HCT116 (cell line): ENCODE data around the gene LRR1.

Experiments
- CEBPB ChIP-seq: IDR thresholded peaks from 2 replicates; pipeline ENCODE4 v1.6.1; 2012; ENCODE audit warnings: low read depth
- CTCF ChIP-seq, 3 experiments: fragments of 200-600 bp in 1 of 3; sonication (generic) in 1 of 3; IDR thresholded peaks in 2 of 3; conservative IDR thresholded peaks in 1 of 3; 2 replicates each; pipeline ENCODE4 v1.5.1; 2012 to 2017; ENCODE audit warnings: low read depth in 2 of 3, low read length in 2 of 3, antibody characterized with exemption in 1 of 3, borderline replicate concordance in 1 of 3, control low read depth in 1 of 3, mild to moderate bottlenecking in 1 of 3, mixed read lengths in 1 of 3, mixed run types in 1 of 3, moderate library complexity in 1 of 3; ENCODE audit not compliant: insufficient read depth in 1 of 3
- FOSL1 ChIP-seq: IDR thresholded peaks from 2 replicates; pipeline ENCODE4 v1.6.1; 2012; ENCODE audit warnings: low read depth
- POLR2AphosphoS5 ChIP-seq: IDR thresholded peaks from 2 replicates; pipeline ENCODE4 v1.6.1; 2011; ENCODE audit warnings: mild to moderate bottlenecking, low read depth, low read length, moderate library complexity
- RAD21 ChIP-seq: IDR thresholded peaks from 2 replicates; pipeline ENCODE4 v1.6.1; 2012; ENCODE audit warnings: low read depth, mild to moderate bottlenecking
- SIN3A ChIP-seq: IDR thresholded peaks from 2 replicates; pipeline ENCODE4 v1.6.1; 2012; ENCODE audit warnings: low read depth

GRCh38 chr14:49579841-49580240 is 18.9 kb upstream of the LRR1 start:
- TF ChIP-seq CTCF (IDR thresholded peaks at IDR 0.05 in 2 of 3, conservative IDR thresholded peaks at IDR 0.05 in 1 of 3; ENCODE audit: borderline replicate concordance in 1 of 3, insufficient read depth in 1 of 3, low read depth in 2 of 3, low read length in 2 of 3) (no peak), CEBPB (no peak), RAD21 (no peak), POLR2AphosphoS5 (no peak), SIN3A (no peak), FOSL1 (no peak)
